GM21619 (cell line): Measurements from ENCODE around the gene LTBP1.

Experiments
- ATAC-seq: cut with Tn5 transposase; IDR thresholded peaks from one replicate; pipeline ENCODE4 v1.9.1; 2021; ENCODE audit not compliant: unreplicated experiment

The LTBP1 gene

DNA sequence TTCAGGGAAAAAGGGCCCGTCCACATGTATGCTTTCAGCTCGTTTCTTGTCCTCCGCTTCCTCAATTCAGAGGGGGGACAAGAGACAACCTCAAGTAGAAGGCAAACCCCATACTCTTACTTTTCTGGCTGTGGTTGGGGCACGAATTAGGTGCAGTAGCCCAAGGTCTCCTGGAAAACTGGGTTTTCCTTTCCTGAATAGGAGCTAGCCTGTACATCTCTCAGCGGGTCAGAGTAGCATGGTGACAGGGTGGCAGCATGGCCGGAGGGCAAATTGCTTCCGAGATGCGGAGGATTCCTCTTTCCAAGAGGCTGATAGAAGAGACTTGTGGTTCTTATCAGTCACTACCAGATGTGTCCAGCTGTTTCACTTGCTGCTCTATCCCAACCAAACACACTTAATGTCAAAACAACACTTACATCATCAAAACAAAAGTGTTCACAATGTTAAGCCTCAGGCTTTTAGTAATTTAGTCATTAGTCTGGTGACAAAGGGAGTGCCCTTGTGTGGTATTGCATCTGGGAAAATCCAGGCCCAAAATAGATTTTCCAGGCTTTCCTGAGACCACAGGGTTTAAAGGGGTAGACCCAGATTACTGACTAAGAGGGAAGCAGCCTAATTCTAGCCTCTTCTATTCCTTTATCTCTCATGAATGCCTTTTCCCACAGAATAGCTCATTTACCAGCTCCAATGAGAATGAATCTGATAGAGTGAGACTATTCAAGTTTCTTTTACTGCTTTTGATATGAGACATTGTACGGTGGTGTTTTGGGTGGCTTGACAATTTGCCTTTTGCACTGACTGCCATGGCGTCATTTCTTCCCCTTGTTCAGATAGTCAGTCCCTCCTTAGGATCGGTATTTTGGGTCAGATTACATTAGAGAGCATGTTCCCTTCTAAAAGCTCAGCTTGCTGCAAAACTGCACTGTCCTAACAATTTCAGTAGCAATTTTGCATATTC is 162.0 kb downstream of the LTBP1 start:
- no peak for ATAC-seq

- ATAC-seq: no peak
Observed at GRCh38 chr2:33110461-33110860, 163.7 kb downstream of the LTBP1 start.

GRCh38 chr2:33111002-33111446 is 164.3 kb downstream of the LTBP1 start:
- ATAC-seq: no peak

DNA sequence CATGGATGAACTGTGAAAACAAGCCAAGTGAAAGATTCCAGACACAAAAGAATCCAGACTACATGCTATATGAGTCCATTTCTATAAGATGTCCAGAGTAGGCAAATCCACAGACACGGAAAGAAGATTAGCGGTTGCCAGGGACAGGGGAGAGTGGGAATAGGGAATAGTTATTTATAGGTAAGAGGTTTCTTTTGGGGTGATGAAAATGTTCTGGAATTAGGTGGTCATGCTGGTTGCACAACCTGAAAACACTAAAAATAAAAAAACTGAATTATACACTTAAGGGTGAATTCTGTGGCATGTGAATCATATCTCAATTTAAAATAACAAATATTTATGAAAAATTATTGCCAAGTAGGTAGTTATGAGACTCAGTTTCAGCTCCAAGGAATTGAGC is 168.4 kb downstream of the LTBP1 start:
- no peak for ATAC-seq

GRCh38 chr2:33115728-33116127 is 169.0 kb downstream of the LTBP1 start:
- ATAC-seq: no peak

GRCh38 chr2:33116799-33117198 is 170.0 kb downstream of the LTBP1 start:
- no peak for ATAC-seq

DNA sequence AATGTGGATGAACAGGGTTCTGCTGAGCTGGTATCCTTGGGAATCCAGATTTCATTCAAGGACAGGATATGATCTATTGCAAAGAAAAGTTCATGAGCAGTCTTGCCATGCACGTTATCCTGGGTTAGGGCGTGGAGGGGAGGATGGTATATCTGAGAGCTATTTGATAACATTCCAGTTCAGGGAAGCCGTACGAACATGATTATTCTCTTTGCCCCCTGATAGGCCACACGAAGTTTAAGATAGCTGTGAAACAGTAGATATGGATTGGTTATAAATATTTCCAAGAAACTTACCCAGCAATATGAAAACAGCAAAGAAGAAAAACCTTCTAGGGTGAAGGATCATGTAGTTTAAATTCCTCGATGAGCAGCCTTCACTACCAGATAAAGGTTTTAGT is 171.9 kb downstream of the LTBP1 start:
- ATAC-seq: no peak

DNA sequence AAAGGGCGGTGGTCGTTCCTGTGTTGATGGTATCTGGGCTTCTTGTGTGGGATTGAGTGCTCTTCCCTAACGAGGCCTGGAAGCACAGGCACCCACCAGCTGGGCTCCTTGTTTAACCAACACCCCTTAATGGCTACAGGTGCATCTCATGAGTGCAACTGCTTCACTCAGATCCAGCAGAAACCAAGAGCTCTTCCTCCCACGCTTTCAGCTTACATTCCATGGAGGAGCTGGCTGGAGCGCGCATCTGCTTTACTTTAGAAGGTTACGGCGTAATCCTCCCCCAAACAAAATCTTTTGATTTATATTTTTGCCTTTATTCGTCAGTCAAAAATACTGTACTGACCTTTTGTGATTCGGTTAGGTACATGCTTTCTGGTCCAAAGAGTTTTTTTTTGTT is 174.7 kb downstream of the LTBP1 start:
- ATAC-seq: no peak

DNA sequence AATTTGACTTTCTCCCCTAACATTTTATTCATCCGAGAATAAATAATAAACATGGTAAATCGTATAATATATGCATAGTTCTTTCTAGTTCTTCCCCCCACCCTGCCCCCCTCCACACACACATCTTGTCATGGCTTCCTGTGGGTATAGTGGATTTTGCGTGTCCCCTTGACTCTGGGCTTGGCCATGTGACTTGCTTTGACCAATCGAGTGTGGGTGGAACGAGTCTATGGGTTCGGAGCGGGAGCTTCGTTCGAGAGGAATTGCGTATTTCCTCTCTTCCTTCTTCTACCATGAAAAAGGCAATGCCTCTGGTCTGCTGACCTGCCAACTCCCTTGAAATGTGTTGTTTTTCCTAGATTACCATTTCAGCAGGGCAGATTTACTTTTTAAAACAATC is 175.2 kb downstream of the LTBP1 start:
- no peak for ATAC-seq

DNA sequence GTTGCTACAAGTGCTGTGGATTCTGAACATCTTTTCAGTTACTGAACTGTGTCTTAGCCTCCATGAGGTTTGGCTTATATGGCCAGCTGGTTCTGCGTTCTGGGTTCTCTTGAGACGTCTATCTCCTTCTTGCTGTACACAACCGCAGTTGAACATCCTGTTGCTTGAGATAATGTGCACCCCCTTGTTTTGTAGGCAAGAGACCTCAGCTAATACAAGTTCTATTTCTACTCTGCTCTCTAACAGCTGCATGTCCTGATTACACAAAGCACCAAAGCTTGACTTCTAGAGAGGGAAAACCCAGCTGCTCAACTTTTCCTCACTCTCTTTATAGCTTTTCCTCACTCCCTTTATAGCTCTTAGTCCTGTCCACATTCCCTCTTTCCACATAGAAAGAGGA is 176.0 kb downstream of the LTBP1 start:
- ATAC-seq: no peak

- no peak for ATAC-seq
Observed at GRCh38 chr2:33123216-33123615, 176.5 kb downstream of the LTBP1 start.

GRCh38 chr2:33126552-33126951 is 179.8 kb downstream of the LTBP1 start:
- no peak for ATAC-seq

- no peak for ATAC-seq
Observed at GRCh38 chr2:33126958-33127357, 180.2 kb downstream of the LTBP1 start.

DNA sequence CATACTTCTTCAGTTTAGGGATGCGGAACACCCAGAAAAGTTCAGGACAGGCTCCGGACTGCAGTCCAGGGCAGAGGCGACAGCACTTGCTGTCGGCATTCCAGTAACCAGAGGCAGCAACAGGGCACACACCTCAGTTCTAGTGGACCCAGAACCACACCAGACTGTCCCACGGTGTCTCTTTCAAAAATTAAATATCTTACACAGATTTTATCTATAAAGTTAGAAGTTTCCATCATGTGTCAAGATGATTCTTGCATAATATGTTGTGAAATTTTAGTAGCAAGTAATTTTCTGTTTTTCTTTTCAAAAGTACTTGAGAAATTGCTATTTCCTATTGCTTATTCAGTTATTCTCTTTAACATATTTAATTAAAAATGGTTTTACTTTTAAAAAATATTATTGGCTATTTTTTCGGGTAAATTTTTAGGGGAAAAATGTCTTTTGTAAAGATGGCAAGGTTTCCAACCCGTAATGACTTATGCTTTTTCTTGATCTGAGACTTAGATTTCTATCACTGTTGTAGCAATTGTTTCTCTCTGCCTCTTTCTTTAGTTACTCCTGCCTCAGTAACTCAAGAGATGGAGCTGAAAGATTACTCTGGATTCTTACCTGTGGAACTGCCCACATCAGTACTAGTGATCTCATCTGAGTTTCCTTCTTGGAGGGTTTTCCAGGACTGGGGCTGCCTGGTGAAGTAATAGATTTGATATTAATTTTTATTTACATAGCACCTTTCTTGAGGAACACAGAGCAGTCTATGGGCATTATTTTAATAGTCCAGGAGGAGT is 182.7 kb downstream of the LTBP1 start:
- no peak for ATAC-seq

DNA sequence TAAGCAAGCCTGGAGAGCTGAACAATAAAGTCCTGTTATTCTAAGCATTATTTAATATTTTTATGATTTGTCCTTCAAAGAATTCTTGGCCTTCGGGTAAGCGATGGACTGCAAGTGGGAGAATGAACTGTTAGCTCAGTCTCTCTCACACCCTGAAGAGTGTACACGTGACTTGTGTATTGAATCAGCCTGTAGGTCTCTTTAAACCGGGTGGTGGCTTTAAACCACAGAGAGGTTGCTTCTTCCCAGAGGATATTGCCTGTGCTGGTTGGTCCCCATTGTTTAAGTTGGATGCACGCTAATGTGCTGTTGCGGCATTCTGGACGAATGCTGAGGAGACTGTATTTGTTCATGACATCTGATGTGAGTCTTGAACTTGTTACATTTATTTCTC is 183.3 kb downstream of the LTBP1 start:
- no peak for ATAC-seq

GRCh38 chr2:33130544-33130943 is 183.8 kb downstream of the LTBP1 start:
- ATAC-seq: no peak

GRCh38 chr2:33131111-33131510 is 184.4 kb downstream of the LTBP1 start:
- ATAC-seq: no peak

DNA sequence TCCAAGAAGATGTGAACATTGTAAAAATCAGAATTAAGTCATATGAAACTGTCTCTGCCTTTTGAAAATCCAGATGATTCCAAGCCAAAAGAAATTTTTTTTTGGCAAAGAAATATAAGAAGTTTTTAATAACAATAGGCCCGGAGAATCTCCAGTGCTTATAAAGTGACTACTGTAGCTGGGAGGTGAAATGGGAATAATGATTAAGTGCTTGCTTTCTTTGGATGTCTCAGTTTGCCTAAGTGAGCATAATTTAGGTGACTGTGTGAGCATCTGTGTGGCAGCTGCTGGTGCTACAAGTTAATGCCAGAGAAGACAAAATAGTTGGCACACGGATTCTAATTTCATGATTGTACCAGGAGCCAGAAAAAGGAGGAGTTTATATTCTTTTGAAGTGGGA is 185.0 kb downstream of the LTBP1 start:
- no peak for ATAC-seq

GRCh38 chr2:33133454-33133952 is 186.8 kb downstream of the LTBP1 start:
- no peak for ATAC-seq

- no peak for ATAC-seq
Observed at GRCh38 chr2:33134086-33134771, 187.5 kb downstream of the LTBP1 start.
